Breast epithelium (tissue), 4 donors: Measurements from ENCODE around the gene RASAL1. TPM values are rescaled to one million over a fixed set of nuclear protein-coding genes. Genes with fewer than 3 reads are reported as not detected.
A peak's percentile ranks its signal among the peaks of the same experiment; 100 is the strongest.

Experiments used
- DNase-seq, 2 donors: peaks; one replicate each; pipeline ENCODE4 v3.0.0-alpha.2; 2019; ENCODE audit warnings: low spot score in 2 of 2
- H3K27ac ChIP-seq, 2 donors: fragments of 200-600 bp; sonication (generic) in 1 of 2; one replicate each; pipeline ENCODE4 v1.5.1; 2016 to 2019; ENCODE audit warnings: mild to moderate bottlenecking in 1 of 2
- H3K27me3 ChIP-seq, 2 donors: fragments of 200-600 bp; sonication (generic) in 1 of 2; one replicate each; pipeline versions ENCODE4 v1.5.1 to v1.6.0; 2017 to 2019; ENCODE audit warnings: control low read depth in 1 of 2, mild to moderate bottlenecking in 1 of 2
- H3K36me3 ChIP-seq: fragments of 200-600 bp; one replicate; pipeline ENCODE4 v1.5.1; 2019
- H3K4me1 ChIP-seq, 2 donors: fragments of 200-600 bp; sonication (generic); one replicate each; pipeline ENCODE4 v1.5.1; 2016 to 2019; ENCODE audit warnings: control low read depth in 1 of 2
- H3K4me3 ChIP-seq, 3 donors: fragments of 200-600 bp; sonication (generic); 1 replicate in 2 of 3; 2 replicates in 1 of 3; pipeline ENCODE4 v1.5.1; 2016 to 2019; ENCODE audit warnings: mild to moderate bottlenecking in 3 of 3, moderate library complexity in 2 of 3
- H3K9me3 ChIP-seq, 2 donors: fragments of 200-600 bp; sonication (generic) in 1 of 2; one replicate each; pipeline ENCODE4 v1.5.1; 2016 to 2019; ENCODE audit warnings: control low read depth in 1 of 2
- POLR2A ChIP-seq: fragments of 450-650 bp; IDR thresholded peaks from one replicate; pipeline ENCODE4 v1.6.1; 2016; ENCODE audit warnings: antibody characterized with exemption, mild to moderate bottlenecking, moderate library complexity
- POLR2AphosphoS5 ChIP-seq, 3 donors: sonication (generic); formaldehyde crosslinking; IDR thresholded peaks; one replicate each; pipeline ENCODE4 v1.6.1; 2017; ENCODE audit warnings: antibody characterized with exemption in 3 of 3
- intact Hi-C: fragments of 100-400 bp; cut with DNase I; formaldehyde crosslinking; loops from one replicate; pipeline ENCODE4 v1.15.1; 2023; ENCODE audit warnings: low total_unique reads
- total RNA-seq, 3 donors: library from RNA; depleted of rRNA; stranded (reverse); fragments of >200 nt; gene quantifications; one replicate each; pipeline ENCODE4 v1.1.0, GENCODE V29; 2016
- TF ChIP-seq, protein P1 (sequence below), 3 donors: fragments of 450-650 bp; IDR thresholded peaks; one replicate each; pipeline ENCODE4 v1.5.1; 2016 to 2017; ENCODE audit warnings: antibody characterized with exemption in 3 of 3, mild to moderate bottlenecking in 3 of 3, moderate library complexity in 3 of 3

The RASAL1 gene
- total RNA-seq, 3 donors from 2014 or later: 1.3 to 6.7 TPM; not detected in 1

DNA sequence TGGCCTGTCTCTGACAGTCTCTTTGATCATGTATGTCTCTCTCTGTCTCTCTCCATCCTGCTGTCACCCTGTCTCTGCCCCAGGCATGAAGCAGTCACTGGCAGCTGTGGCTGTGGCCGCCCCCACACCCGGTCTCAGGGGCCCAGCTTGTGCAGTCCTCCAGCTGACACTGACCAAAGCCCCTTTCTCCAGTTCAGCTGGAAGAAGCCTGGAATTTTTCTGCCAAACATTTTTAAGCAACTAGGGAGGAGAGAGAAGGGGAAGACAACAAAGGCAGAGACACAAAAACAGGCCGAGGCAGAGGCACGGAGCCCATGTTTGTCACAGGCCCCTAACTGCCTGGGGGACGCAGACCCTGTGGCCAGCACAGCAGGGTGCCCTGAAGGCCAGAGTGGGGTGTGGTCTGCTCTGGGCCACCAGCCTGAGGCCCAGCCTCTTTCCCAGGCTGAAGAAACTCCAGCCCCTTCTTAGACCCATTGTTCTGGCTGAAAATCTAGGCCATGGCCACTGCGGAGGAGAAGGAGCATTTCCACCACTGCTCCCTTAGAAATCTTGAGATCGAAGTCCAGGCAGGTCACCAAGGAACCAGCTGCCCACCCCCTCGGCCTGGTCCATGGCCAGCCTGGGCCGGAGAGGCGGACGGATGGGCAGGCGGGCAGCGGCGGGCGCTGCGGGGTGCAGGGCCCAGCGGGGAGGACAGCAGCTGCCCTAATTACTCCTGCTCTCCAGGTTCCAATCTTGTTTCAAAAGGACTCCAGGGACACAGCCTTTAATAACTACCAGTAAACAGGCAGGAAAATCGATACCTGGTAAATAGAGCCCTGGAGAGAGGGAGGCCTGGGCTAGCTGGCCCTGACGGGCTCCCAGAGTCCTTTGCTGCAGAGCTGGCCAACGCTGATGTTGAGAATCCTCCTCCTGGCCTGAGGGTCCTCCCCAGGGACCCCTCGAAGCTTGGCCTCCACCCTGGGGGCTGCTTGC lies 64.1 kb downstream of the RASAL1 start:
- Histone ChIP-seq H3K4me3 (no peak overlapping the region), H3K9me3 (no peaks in the 10 kb centered on the region), H3K27ac (peak overlapping the region; percentile 43 to 86), H3K4me1 (no peaks in the 10 kb centered on the region), H3K27me3 (no peaks in the 10 kb centered on the region), H3K36me3 (no peaks in the 10 kb centered on the region)
- DNase-seq: no peak
- no peak for TF ChIP-seq POLR2AphosphoS5 (IDR thresholded peaks at IDR 0.05)
- no peak for TF ChIP-seq POLR2A
- TF ChIP-seq, protein P1, sequence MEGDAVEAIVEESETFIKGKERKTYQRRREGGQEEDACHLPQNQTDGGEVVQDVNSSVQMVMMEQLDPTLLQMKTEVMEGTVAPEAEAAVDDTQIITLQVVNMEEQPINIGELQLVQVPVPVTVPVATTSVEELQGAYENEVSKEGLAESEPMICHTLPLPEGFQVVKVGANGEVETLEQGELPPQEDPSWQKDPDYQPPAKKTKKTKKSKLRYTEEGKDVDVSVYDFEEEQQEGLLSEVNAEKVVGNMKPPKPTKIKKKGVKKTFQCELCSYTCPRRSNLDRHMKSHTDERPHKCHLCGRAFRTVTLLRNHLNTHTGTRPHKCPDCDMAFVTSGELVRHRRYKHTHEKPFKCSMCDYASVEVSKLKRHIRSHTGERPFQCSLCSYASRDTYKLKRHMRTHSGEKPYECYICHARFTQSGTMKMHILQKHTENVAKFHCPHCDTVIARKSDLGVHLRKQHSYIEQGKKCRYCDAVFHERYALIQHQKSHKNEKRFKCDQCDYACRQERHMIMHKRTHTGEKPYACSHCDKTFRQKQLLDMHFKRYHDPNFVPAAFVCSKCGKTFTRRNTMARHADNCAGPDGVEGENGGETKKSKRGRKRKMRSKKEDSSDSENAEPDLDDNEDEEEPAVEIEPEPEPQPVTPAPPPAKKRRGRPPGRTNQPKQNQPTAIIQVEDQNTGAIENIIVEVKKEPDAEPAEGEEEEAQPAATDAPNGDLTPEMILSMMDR (IDR thresholded peaks at IDR 0.05): no peak
- intact Hi-C loops: no loop called here

DNA sequence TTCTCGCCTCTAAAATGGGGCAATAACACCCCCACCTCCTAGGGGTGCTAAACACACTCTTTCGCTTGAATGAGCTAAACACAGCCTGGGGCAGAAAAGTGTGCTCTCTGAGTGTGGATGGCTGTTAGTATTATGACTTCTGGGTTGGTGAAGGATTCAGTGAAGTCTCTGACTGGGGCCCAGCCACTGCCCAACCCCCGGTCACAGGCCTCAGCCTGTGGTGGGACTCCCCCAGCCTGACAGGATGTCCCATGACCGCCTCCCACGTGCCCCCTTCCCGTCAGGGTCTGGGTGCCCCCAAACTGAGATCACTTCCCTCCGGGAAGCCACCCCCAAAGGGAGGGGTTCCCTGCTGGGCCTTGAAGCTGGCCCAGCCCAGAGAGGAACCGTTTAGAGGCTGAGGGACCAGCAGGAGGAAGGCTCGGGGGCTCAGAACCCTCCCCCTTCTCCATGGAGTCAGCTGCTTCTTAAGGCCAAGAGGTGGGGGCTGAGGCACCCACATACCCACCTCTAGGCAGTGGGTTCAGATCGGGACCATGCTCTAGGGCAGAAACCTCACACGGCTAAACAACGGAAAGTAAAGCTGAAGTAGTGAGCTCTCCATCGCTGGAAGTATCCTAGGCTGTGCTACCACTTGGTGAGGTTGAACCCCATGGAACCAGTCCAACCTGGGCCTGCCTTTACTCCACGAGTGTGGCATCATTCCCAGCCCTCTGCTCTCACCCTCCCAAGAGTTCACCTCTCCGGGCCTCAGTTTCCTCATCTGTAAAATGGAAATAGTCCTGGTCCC lies 65.2 kb downstream of the RASAL1 start:
- Histone ChIP-seq H3K36me3 (no peaks in the 10 kb centered on the region), H3K4me1 (no peaks in the 10 kb centered on the region), H3K27ac (peak overlapping the region; percentile 48 to 77), H3K4me3 (peak overlapping the region in 1 of 3 donors; percentile 30), H3K9me3 (no peaks in the 10 kb centered on the region), H3K27me3 (no peaks in the 10 kb centered on the region)
- peak in 1 of 2 donors; percentile 37 for DNase-seq
- intact Hi-C loops: no loop called here
- TF ChIP-seq POLR2AphosphoS5 (IDR thresholded peaks at IDR 0.05): no peak
- TF ChIP-seq POLR2A: no peak
- TF ChIP-seq, protein P1 (IDR thresholded peaks at IDR 0.05): no peak

DNA sequence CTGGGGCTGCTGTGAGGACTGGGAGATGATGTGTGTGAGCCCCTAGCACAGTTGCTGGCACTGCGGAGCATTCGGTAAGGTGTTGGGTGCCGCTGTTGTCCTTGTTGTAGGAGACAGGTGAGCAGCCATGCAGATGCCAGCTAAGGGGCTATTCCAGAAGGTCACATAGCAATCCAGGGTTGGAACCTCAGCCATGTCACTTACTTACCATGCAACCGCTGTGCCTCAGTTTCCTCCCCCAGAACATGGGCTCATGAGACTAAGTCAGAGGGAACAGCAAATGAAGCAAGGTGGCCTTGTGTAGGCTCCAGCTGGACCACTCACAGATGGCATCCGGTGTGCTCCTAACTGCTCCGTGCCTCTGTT lies 65.8 kb downstream of the RASAL1 start:
- Histone ChIP-seq H3K4me1 (no peaks in the 10 kb centered on the region), H3K27me3 (no peaks in the 10 kb centered on the region), H3K9me3 (no peaks in the 10 kb centered on the region), H3K27ac (peak overlapping the region in 1 of 2 donors; percentile 77), H3K36me3 (no peaks in the 10 kb centered on the region), H3K4me3 (no peak overlapping the region)
- DNase-seq: no peak
- intact Hi-C loops: no loop called here
- TF ChIP-seq, protein P1 (IDR thresholded peaks at IDR 0.05): no peak
- TF ChIP-seq POLR2AphosphoS5 (IDR thresholded peaks at IDR 0.05) (no peak), POLR2A (no peak)

DNA sequence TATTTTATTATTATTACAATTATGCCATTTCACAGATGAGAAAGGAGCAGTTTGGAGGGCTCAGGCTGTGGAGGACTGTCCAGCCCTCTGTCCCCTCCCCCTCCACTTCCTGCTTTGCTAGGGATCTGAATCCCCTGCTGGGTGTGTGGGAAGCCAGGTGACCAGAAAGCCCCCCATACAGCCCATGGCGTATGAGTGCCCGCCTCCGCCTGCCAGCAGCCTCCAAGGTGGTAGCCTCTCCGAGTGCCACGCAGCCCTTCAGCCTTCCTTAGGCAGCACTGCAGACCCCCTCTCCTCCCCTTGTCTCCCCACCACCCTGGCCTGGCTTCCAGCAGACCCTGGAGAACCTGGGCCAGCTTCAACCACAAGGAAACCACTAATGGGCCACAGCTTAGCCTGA lies 66.4 kb downstream of the RASAL1 start:
- H3K27me3 ChIP-seq: no peaks in the 10 kb centered on the region
- no peak for DNase-seq
- H3K36me3 ChIP-seq: no peaks in the 10 kb centered on the region
- intact Hi-C loops: no loop called here
- no peaks in the 10 kb centered on the region for H3K4me1 ChIP-seq
- H3K4me3 ChIP-seq: no peak overlapping the region
- no peaks in the 10 kb centered on the region for H3K9me3 ChIP-seq
- TF ChIP-seq, protein P1 (IDR thresholded peaks at IDR 0.05): no peak
- TF ChIP-seq POLR2A: no peak
- TF ChIP-seq POLR2AphosphoS5 (IDR thresholded peaks at IDR 0.05): no peak
- peak overlapping the region in 1 of 2 donors; percentile 77 for H3K27ac ChIP-seq
